NCI-H2029 treated with DMSO at 0.1 percent for 48 hours (cell line): Measurements from ENCODE around the gene AVPI1.

ENCODE experiments used
- DNase-seq: peaks from one replicate; lab custom pipeline; 2025; lab: John Stamatoyannopoulos, UW

AVPI1 gene

GRCh38 chr10:97686962-97687784 lies at the start of gene AVPI1:
AVPI1 (minus strand) TSS chr10:97687241; CDS start chr10:97679905, 7,336 bp downstream.
- DNase-seq: peak; percentile 58

GRCh38 chr10:97736403-97736901 lies 49.4 kb upstream of the AVPI1 start:
- no peak for DNase-seq

DNA sequence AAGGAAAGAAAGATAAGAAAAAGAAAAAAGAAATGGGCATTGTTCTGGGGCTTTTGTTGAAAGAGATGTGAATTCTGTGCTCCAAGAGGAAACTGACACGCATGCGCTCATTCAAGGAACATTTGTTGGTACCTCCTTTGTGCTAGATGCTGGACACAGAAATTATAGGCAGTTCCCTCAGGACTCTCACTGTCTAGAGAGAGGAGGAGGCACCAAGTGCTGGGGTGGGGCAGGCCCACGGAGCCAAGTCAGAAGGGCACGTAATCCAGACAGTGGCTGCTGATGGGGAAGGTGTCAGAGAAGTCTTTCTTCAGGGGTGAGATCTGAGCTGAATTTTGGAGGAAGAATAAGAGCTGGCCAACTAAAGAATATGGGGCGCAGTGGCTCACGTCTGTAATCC lies 47.0 kb upstream of the AVPI1 start:
- DNase-seq: no peak

- DNase-seq: no peak
Observed at GRCh38 chr10:97733256-97733655, 46.2 kb upstream of the AVPI1 start.

DNA sequence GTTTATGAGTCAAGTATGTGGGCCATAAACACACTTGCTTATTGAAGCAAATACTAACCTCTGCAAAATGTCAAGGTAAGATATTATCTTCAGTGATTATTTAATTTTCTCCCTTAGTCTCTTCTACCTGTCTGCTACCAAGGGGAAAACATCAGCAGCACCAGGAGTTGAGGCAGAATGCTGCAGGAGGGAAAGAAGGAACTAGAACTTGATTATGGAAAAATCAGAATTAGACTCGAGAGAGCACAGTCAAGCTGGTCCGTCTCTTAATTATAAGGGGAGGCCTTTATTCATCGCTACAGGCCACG lies 45.0 kb upstream of the AVPI1 start:
- no peak for DNase-seq

DNA sequence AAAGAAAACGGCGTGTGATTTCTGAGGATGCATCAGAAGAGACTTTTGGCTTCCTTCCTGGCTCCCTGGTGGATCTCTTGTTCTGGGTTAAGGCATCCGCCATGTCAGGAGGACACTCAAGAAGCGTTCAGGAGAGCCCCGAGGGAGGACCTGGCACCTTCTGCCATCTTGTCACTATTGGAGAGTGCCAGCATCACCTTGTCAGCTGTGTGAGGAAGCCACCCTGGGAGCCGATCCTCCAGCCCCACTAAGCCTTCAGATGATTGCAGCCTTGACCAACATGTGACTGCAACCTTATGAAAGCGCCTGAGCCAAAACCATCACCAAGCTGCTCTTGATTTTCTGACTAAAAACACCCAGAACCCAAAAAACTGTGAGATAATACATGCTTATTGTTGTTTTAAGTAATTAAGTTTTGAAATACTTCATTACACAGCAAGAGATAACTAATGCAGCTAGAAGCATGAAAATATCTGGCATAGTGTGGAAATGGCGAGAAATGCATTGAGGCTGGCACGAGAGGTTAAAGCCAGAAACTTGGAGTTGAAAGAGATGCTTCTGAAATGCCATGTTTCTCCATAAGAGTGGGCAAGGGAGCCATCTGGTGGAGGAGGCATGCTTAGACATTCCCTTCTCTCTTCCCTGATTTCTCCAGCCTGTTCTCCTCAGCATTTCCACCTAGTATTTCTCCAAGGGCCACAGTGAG lies 44.5 kb upstream of the AVPI1 start:
- DNase-seq: peak; percentile 17

DNA sequence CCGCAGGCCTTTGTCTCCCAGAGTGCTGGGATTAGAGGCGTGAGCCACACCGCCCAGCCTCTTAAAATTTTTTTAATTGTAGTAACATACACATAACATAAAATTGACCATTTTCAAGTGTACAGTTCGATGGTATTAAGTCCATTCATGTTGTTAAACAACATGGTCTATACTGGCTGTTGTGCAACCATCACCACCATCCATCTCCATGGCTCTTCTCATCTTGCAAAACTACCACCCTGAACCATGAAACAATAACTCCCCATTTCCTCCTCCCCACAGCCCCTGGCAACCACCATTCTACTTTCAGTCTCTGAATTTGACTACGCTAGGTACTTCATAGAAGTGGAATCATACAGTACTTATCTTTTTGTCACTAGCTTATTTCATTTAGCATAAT lies 42.0 kb upstream of the AVPI1 start:
- DNase-seq: no peak

- DNase-seq: no peak
Observed at GRCh38 chr10:97726636-97727178, 39.7 kb upstream of the AVPI1 start.

DNA sequence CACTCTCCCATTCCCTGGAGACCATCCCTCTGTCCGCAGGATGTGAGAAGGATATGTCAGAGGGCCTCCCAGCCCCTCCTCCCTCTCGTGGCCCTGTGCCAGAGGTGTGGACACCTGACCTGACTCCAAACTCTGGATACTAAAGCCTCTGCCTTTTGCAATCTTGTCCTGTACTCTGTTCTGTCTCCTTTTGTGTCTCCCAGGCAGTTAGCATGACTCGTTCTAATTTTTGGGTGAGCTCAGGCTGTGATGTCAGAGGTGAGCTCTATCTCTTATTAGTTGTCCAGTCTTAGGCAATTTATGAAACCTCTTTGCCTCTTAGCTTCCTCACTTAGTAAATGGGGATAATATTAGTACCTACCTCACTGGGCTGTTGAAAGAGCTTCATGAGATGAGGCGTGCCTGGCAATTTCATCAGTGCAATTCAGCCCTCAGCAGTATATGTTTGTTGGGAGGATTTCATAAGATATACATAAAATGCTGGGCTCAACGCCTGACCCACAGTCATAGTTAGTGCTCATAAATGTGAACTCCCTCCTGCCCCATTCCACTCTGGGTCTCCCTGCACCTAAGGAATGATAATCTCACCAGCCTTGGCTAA lies 37.4 kb upstream of the AVPI1 start:
- no peak for DNase-seq

DNA sequence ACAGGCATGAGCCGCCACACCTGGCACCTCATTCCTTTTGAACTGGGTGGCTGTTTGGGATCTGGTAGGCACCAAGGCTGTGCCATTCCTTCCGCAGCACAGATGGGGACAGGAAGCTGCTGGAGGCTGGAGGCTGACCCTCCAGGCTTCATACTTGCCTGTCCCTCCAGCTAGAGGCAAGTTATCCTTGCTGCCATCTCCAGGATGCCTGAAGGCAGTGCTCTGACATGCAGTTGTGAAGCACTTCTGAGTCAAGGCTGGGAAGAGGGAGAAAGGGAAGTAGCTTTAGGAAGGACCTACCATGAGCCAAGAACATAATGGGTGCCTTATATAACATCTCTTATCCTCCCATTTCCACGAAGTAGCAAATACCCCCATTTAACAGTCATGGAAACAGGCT lies 36.0 kb upstream of the AVPI1 start:
- DNase-seq: no peak

DNA sequence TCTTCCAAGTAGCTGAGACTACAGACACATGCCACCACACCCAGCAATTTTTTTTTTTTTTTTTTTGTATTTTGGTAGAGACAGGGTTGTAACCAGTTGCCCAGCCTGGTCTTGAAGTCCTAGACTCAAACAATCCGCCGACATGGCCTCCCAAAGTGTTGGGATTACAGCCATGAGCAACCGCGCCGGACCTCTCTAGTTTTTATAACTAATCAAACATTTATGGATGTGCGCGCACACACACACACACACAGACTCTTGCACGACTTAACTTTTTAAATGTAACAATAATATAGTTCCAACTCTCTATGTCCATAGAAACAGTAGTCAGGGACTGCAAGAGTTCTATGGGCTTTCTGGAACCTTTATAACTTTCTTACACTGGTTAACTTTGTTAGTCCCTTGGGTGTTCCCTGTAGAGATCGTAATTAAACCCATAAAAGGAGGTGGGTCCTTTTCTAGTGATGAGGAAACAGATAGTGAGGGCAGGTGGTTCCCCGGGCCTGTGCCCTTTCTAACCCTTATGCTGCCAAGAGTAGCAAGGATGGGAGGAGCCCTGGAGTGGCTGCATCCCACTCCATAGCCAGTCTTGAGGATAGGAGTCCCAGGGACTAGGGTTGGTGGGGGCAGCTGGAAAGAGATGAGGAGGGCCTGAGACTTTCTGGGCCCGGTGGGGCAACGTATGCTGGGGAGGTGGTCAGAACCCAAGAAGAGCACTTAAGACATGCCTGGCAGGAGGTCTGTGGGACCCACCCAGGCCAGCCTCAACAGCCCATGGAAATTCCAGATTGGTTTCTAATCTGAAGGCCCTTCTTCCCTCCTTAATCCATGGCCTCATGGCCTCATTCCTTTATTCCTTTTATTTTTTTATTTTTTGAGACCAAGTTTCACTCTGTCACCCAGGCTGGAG lies 35.1 kb upstream of the AVPI1 start:
- no peak for DNase-seq

DNA sequence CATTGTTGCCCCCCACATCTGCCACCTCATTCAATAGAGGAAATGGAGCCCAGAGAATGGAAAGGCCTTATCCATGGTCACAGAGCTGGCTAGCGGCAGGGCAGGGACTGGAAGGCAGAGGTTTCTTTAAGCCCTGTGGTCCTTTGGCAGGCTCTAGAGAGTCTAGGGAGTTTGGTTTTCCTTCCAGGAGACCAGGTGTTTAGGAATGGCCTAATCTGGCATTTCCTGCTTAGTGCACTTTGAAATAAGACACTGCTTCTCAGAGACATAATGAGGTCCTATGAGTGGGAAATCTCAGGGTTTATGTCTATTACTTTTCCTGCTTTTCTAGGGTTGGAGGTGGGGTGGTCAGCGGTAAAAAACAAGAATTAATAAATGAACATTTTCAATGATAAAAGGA lies 32.6 kb upstream of the AVPI1 start:
- DNase-seq: no peak

GRCh38 chr10:97718659-97719142 lies 31.7 kb upstream of the AVPI1 start:
- DNase-seq: no peak

DNA sequence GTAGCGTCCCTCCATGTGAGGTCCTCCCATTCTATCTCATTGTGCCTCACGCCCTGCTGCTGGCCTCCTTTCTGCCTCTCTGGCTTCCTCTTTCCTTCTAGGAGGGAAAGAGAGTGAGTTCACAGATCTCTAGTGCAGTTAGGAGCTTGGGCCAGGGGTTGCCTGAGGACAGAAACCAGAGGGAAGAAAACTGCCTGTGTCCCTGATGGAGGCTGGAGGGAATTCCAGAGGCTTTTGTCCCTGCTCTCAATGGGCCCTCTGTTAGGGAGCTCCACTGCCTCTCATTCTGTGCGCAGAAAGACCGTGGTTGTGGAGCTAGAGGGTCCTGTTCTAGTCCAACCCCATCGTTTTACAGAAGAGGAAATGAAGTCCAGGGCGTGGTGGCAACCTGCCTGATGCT lies 31.1 kb upstream of the AVPI1 start:
- DNase-seq: no peak

DNA sequence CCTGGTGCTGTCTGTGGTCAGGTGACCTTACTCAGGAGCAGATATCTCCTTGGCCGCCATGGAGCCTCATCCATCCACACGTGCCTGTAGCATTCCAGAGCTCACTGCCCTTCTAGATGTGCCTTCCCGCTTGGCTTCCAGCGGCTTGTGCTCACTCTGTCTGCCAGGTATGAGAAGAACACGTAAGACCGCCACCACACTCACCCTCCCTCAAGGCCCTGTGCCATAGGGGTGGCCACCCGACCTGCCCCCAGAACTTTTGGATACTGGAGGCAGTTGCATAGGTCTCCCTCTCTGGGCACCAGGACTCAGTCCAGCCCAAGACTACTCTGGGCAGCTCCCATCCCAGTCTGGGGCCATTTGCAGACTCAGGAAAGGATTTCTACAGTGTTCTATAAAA lies 30.6 kb upstream of the AVPI1 start:
- no peak for DNase-seq

- DNase-seq: no peak
Observed at GRCh38 chr10:97715259-97715874, 28.3 kb upstream of the AVPI1 start.

DNA sequence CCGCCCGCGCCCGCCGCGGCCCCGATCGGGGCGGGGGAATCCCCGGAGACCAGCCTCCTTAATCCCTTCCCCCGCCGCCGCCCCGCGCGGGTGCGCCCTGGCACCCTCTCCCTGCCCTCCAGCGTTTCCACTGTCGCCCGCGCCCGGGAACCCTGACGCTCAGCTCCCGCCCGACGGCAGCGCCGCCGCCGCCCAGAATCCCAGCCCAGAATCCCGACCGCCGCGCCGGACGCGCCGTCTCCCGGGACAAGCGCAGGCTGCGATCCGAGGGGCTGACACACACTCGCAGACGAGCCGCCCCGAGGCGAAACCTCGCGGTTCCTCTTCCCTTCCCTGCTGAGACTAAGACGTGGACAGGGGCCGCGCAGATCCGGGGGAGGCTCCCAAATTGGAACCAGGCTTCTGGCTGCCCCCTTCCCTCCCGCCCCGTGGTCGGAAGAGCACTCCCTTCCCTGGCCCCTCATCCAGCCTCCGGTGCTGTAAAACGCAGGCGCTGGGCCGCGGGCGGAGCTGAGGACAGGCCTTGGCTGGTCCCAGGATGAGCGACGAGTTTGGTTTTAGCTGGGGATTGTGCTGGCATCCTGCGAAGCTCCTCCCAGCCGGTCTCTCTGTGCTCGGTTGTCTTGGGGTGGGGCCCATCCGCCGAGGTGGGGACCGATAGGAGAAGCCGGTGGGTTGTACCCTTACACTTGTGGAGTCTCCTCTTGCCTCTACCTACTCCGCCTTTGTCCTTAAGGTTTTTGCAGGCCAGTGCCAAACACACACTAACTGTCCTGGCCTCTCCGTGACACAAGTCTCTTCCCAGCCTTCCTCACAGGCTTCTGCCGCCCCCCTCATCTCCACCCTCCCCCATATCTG lies 27.6 kb upstream of the AVPI1 start:
- DNase-seq: no peak

DNA sequence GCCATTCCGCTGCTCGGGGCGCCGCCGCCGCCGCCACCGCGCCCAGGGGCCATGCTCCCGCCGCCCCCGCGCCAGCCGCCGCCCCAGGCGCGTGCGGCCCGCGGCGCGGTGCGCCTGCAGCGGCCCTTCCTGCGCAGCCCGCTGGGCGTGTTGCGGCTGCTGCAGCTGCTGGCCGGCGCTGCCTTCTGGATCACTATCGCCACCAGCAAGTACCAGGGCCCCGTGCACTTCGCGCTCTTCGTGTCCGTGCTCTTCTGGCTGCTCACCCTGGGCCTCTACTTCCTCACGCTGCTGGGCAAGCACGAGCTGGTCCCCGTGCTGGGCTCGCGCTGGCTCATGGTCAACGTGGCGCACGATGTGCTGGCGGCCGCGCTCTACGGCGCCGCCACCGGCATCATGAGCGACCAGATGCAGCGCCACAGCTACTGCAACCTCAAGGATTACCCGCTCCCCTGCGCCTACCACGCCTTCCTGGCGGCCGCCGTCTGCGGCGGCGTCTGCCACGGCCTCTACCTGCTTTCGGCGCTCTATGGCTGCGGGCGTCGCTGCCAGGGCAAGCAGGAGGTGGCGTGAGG lies 26.9 kb upstream of the AVPI1 start:
- no peak for DNase-seq

GRCh38 chr10:97713339-97713825 lies 26.3 kb upstream of the AVPI1 start, which contains the start of gene MARVELD1:
MARVELD1 (plus strand) TSS chr10:97713730; CDS start chr10:97713877, 147 bp downstream.
- no peak for DNase-seq
